DOHH2 (cell line): Measurements from ENCODE around the gene RPS6KB2.

Experiments
- EZH2phosphoT487 ChIP-seq: fragments of 200-600 bp; sonication (generic); IDR thresholded peaks from 2 replicates; pipeline ENCODE4 v1.6.1; 2017; ENCODE audit warnings: borderline replicate concordance, mild to moderate bottlenecking, antibody characterized with exemption, low read length, moderate library complexity, mixed read lengths
- TF ChIP-seq, protein P1 (sequence below): fragments of 200-600 bp; sonication (generic); IDR thresholded peaks from one replicate; pipeline ENCODE4 v1.5.1; 2014; ENCODE audit warnings: antibody characterized with exemption, mild to moderate bottlenecking, low read depth, low read length; ENCODE audit not compliant: poor library complexity, severe bottlenecking

- TF ChIP-seq, protein P1, sequence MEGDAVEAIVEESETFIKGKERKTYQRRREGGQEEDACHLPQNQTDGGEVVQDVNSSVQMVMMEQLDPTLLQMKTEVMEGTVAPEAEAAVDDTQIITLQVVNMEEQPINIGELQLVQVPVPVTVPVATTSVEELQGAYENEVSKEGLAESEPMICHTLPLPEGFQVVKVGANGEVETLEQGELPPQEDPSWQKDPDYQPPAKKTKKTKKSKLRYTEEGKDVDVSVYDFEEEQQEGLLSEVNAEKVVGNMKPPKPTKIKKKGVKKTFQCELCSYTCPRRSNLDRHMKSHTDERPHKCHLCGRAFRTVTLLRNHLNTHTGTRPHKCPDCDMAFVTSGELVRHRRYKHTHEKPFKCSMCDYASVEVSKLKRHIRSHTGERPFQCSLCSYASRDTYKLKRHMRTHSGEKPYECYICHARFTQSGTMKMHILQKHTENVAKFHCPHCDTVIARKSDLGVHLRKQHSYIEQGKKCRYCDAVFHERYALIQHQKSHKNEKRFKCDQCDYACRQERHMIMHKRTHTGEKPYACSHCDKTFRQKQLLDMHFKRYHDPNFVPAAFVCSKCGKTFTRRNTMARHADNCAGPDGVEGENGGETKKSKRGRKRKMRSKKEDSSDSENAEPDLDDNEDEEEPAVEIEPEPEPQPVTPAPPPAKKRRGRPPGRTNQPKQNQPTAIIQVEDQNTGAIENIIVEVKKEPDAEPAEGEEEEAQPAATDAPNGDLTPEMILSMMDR = no peak
- no peak for TF ChIP-seq EZH2phosphoT487
Measured at GRCh38 chr11:67442504-67443404, 14.5 kb downstream of the RPS6KB2 start.
